LHCN-M2 (cell line): ENCODE results near the gene PCBP4. TPM values are rescaled to one million over a fixed set of nuclear protein-coding genes. Genes with fewer than 3 reads are reported as not detected.
"Not testable (repeated sequence)": the region's sequence is repeated elsewhere in the genome, so short reads cannot be mapped to it uniquely, and the experiment has no call there.

Source experiments
- DNase-seq: peaks from one replicate; pipeline ENCODE4 v3.0.0-alpha.2; 2012; ENCODE audit warnings: low read depth
- total RNA-seq: library from RNA; depleted of rRNA; stranded (reverse); fragments of >200 nt; gene quantifications from 2 replicates; pipeline ENCODE4 v1.2.3, GENCODE V29; 2014

The PCBP4 gene
- total RNA-seq, 1 experiment from 2014 or later = 189 TPM

DNA sequence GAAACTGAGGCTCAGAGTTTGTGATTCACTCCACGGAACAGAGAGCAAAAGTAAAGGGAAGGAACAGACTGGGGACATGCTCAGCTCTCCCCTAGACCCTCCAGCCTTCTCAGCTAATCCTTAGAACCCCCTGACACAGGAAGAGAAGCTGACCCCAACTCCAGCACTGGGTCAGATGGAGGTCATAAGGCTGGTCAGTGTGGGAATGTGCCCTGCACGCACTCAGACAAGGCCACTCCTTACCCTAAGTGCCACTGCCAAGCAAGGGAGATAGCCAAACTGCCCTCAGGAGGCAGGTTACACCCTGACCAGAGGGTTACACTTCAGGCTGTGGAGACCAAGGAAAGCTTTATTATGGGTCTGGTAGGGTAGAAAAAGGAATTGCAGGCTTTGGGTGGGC, 27.3 kb upstream of the PCBP4 start:
- DNase-seq = no peak

DNA sequence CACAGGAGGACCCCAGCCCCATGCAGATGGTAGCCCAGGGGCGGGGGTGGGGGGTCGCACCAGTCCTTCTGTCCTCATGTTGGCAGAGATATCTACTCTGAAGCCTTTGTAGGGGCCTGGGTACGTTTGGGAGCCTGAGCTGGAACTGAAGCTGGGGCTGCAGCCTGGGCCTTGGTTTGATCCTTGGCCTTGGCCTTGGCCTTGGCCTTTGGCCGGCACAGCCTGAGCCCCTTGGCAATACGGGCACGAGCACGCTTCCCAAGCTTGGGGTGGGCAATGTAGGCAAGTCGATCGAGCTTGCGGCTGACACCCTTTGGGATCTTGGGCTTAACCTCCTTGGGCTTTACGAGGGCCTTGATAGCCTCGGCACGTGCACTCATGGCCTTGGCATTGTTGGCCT, 26.4 kb upstream of the PCBP4 start:
- not testable (repeated sequence) for DNase-seq

DNA sequence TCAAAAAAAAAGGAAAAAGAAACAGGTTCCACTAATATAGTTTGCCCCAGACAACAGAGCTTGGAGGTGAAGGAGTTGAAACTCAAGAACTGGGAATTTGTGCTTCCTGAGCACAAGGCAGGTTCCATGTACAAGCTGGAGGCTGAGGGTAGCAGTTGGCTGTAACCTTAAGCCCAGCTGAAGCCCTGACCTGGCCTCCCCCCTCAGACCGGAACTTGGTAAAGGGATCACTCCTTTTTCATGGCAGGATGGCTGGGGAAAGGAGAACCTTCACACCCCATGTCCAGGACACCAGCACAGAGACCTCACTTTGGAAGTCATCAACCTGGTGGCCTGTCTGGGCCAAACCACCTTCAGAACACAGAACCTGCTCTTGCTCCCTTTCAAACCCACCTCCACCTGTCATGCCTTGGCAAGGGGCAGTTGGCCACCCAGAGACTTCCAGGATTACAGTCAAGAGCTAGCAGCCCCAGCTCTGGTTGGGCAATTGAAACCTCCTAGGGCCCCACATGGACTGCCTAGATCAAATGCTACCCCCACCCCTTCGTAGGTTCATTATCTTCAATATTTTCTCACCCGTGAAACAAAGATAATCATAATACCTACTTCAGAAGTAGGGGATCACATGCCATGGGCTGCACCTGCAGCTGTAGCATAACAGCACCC, 24.9 kb upstream of the PCBP4 start:
- DNase-seq = no peak

DNA sequence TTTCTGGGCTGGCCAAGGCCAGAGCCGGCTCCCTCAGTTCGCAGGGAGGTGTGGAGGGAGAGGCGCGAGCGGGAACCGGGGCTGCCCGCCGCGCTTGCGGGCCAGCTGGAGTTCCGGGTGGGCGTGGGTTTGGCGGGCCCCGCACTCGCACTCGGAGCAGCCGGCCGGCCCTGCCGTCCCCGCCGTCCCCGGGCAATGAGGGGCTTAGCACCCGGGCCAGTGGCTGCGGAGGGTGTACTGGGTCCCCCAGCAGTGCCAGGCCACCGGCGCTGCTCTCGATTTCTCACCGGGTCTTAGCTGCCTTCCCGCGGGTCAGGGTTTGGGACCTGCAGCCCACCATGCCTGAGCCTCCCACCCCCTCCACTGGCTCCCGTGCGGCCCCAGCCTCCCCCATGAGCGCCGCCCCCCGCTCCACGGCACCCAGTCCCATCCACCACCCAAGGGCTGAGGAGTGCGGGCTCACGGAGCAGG, 23.3 kb upstream of the PCBP4 start:
- DNase-seq = not testable (repeated sequence)

DNA sequence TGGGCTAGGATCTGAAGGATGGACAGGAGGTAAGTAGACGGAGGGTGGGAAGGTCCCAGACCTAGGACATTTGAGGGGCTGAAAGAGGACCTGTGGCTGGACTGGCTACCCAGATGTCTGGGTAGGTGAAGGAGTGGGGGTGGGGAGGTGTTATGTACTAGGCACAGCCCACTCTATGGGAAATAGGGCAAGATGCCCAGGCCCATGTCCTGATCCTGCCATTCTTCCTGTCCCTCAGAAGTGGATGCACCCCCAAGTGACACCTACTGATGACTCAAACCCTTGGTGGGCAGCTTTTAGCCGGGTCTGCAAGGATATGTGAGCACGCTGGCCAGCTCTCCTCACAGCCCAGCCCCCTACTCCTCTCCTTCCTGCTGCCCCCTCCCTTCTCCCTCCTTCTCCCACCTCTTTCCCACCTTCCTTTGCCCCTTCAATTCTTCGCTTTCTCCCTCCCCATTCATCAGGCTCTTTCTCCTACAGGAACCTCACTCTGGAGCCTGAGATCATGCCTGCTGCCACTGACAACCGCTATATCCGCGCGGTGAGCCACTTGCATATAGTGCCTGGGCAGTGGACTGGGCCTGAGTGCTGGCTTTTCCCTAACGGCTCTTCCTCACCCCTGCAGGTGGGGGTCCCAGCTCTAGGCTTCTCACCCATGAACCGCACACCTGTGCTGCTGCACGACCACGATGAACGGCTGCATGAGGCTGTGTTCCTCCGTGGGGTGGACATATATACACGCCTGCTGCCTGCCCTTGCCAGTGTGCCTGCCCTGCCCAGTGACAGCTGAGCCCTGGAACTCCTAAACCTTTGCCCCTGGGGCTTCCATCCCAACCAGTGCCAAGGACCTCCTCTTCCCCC, 21.3 kb upstream of the PCBP4 start:
- DNase-seq = no peak

DNA sequence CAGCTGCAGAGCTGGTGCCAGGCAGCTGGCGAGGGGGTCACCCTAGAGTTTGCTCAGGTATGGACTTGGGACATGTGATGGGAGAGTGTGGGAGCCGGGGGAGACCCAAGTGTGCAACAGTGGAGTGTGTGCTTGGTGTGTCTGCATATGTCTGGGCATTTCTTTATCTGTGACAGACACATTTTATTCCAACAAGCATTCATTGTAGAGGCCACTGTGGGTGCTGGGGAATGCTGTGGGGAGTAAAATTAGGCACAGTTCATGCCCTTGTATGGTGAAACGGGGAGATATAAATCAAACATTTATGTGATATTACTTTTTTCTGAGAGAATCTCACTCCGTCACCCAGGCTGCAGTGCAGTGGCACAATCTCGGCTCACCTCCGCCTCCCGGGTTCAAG, 20.3 kb upstream of the PCBP4 start:
- no peak for DNase-seq

DNA sequence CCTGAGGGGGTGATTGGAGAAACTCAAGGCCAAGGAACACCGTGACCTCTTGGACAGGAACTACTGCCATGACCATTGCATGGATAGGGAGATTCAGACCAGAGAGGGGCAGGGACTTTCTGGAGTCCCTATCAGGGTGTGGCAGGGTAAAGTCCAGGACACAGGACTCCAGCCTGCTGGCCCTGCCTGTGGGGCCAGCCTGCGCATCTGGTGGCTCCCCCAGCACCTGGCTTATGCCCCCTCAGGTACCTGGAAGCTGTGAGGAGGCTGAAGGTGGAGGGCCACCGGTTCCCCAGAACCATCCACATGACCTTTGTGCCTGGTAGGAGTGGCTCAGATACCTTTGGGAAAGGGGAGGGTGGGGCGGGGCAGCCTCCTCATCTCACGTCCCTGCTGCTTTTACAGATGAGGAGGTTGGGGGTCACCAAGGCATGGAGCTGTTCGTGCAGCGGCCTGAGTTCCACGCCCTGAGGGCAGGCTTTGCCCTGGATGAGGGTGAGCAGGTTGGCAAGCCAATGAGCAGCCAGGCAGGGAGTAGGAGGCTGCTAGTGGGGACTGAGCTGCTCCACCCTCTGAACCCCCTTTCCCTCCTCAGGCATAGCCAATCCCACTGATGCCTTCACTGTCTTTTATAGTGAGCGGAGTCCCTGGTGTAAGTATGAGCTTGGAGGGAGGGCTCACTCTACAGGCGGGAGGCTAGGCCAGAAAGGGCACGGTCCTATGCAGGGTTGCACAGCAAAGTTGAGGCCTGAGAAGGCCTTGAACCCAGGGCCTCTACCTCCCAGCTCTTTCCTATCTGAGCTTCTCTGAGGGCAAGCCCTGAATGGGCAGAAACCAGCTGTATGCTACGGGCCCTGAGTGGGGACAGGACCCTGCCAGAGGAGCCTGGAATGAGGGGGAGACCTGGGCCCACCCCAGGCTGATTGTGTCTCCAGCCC, 19.0 kb upstream of the PCBP4 start:
- DNase-seq = no peak

DNA sequence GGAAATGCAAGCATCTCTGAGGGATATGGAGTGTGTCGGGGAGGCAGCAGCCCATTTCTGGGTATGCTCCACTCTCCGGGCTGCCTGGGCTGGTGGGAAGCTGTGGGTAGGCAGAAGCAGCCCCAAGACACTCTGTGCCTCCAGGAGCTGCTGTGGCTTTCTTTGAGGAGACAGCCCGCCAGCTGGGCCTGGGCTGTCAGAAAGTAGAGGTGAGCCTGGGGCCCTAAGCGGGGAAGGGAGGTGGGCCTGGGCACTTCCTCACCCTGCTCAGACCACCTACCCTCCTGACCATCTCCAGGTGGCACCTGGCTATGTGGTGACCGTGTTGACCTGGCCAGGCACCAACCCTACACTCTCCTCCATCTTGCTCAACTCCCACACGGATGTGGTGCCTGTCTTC, 17.8 kb upstream of the PCBP4 start:
- DNase-seq = no peak

DNA sequence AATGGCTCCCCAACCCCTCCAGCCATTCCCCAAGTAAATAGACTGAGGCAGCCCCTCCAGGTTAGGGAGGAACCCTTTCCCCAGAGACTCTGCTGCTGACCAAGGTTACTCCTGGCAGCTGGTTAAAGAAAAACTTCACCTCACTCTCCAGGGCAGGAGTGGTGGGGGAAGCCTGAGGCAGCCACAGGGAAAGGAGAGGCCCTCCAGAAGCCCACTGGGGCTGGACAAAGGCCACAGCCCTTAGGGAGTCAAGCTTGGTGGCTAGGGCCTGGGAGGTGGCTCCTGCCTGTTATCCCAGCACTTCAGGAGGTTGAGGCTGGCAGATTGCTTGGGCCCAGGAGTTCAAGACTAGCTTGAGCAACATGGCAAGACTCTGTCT, 17.0 kb upstream of the PCBP4 start:
- DNase-seq = no peak

DNA sequence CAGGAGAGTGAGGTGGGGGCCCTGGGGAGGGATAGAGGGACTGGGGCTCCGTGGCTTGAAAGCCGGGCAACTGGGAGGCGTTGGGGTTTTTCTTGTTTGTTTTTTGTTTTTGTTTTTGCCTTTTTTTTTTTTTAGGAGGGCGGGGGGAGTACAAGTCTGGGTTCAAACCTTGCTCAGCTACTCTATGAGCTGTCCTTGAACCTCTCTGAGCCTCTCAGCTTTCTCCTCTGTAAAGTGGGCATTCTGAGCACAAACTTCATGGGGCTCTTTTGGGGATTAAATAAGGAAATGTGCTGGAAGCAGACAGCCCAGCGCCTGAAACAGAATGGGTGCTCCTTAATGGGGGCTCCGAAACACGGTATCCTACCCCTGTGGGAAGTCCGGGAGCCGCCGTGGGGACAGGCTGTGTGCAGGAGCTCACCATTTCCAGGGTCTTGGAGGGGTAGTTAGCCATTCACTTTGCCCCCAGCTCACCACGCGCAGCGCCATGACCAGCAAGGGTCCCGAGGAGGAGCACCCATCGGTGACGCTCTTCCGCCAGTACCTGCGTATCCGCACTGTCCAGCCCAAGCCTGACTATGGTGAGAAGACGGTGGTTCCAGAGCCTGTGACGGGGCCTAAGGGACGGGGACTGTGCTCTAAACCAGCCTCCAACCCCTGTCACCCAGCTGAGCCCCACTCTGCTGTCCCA, 16.5 kb upstream of the PCBP4 start:
- DNase-seq = no peak

DNA sequence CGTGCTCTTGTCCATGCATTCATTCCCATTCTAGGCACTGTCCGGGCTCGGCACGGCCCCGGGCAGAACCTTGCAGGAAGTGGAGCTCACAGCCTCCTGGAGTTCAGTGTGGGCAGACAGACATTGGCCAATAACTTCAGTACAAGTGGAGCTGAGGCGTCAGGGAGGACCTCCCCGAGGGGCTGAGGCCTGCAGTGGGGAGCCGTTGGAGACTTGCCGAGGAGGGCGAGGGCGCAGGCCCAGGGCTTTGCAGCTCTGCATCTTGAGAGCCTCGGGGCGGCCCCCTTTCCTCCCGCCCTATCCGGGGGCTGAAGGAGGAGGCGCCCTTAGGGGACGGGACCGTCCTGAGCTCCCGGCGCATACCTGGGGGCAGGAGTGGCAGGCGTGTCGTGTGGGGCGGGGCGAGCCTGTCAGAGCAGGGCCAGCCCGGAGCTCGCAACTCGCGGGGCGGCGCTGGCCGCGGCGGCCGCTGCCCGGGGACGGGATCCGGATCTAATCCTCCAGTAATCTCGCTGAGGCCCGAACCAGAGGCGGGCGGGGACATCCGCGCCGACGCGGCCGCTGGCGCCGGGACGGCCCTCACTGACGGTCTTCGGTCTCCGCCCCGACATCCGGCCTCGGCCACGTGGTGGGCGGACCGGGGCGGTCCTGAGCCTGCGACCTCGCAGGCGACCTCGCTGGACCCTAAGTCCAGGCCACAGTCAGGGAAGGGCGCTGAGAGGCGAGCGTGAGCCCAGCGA, 15.8 kb upstream of the PCBP4 start, which contains the start of gene ACY1:
Gene ACY1, plus strand, starts transcription at position 698 of the 740 bp plus-strand sequence. CDS start 530 bp downstream, outside the sequence.
- peak; percentile 79 for DNase-seq

DNA sequence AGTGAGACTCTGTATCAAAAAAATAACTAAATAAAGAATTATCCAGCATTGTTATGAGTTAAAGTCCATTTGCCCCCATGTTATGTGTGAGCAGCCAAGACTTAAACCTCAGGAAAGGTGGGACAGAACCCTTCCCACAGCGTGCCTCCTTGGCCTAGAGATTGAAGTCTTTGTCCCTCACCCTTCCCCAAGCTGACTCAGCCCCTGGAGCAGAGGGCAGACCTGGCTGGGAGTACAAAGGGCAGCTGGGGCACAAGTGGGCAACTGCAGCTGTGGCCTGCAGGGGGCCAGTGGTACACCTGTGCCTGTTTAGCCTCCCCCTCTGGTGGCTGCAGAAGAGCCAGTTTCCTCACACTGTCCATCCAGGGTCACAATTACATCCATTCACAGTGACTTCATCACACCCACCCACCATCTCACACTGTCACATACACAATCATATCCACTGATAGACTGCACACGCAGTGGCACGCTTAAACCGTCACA, 15.1 kb upstream of the PCBP4 start:
- DNase-seq = peak; percentile 54

DNA sequence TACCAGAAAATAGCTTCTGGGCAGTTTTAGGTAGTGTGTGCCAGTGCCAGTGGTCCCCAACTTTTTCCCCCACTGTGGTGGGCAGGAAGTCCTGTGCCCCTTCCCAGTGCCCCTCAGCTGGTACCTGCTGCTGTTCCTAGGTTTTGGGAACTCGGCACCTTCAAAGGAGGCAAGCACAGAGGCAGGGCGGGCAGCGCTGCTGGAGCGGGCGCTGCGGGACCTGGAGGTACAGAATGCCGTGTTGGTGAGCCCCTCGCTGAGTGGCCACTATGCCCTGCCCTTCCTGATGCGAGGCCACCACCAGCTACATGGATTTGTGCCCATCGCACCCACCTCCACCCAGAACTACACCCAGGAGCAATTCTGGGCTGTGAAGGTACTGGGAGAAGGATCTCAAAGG, 13.0 kb upstream of the PCBP4 start:
- no peak for DNase-seq

DNA sequence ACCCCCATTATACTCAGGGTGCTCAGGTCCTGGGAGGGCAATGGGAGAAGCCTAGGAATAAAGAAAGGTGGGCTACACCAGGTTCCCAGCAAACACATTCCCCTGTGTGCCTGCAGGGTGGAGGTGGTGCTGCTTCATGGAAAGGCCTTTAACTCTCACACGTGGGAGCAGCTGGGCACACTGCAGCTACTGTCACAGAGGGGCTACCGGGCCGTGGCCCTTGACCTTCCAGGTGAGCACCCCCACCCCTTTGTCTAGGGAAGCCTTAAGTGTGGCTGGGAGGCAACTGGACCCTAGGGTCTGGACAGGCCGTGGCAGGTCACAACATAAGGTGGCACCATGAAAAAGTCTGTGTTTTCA, 10.9 kb upstream of the PCBP4 start:
- DNase-seq = no peak

DNA sequence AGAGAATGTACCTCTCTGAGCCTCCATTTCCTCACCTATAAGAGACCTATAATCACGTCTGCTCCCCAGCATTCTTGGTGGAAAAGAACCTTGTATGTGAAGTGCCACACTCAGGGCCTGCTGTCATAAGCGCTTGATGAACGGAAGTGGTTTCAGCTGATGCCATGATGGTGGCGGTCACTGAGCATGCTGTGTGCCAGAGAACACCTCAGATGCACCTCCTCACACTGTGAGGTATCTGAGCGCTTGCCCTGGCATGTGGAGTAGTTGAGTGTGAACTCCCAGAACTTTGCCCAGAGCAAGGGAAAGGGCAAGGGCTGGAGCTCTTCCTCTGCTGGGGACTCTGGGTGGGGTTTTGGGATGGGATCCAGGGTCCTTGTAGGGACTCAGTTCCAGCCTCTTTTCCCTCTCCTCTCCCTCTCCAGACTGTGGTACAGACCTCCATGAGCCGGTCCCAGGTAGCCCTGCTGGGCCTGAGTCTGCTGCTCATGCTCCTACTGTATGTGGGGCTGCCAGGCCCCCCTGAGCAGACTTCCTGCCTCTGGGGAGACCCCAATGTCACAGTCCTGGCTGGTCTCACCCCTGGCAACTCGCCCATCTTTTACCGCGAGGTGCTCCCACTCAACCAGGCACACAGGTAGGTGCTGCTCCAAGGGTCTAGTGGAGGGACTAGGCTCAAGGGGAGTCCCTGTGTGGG, 10.3 kb upstream of the PCBP4 start:
- no peak for DNase-seq

DNA sequence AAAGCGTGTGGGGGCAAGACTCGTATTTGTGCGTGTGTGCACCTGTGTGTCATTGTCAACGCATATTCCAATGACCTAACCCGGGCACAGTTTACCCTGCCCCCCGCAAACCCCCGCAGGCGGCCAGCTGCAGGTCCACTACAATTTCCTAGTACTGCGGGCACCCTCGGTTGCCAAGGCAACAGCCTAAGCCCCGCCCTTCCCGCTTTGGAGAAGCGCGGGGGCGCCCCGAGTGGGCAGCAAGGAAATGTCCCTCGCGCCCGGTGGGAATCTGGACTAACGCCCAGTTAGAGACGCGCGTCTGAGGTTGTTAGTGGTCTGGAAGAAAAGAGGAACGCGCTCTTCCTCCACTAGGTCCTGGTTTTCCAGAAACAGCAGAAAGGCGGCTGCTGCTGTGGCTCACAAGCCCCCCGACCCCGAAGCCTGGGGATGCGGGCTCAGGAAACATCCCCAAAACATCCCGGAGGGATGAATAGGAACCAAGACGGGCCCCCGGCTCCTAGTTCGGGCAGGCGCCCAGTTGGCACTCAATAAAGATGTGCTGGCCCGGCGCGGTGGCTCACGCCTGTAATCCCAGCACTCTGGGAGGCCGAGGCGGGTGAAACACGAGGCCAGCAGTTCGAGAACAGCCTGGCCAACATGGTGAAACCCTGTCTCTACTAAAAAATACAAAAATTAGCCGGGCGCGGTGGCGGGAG, 8.7 kb upstream of the PCBP4 start:
- peak; percentile 68 for DNase-seq

DNA sequence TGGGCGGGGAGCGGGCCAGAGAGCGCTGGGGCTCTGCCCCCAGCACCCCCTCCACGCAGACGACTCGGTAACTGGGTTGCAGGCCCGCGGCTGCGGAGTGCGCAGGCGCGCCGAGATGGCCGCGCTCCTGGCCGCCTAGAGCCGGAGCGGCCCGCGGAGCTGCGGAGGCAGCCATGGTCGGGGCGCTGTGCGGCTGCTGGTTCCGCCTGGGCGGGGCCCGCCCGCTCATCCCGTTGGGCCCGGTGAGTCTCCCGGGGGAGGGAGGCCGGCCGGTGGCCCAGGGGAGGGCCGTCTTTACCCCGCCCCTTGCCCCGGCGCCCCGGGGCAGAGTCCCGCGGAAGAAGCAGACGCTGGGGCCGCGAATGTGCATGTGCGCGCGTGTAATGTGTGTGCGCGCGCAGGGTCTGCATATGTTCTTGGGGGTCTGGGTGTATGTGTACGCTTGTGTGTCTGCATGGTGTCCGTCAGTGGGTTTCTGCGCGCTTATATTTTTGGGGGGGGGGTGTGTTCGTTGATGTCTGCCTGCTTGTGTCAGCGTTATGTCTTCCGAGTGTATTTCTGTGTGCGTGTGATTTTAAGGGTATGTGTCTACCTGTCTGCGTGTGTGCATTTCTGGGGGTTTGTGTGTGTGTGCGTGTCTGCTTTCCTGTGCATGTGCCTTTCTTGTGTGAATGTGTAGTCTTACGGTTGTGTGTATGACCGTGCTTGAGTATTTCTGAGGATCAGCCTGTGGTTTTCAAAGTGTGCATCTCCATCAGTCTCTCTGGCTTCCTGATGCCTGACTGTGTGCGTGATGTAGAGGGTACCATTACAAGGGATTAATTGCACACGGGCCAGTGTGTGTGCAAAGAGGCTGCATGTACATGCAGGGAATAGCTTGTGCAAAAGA, 8.0 kb upstream of the PCBP4 start, which contains the start of gene ABHD14A:
Gene ABHD14A, plus strand, starts transcription at position 102 of the 889 bp plus-strand sequence. Its CDS starts 72 bp downstream, at position 174.
- peak; percentile 54 for DNase-seq
